SU-DHL-6 (cell line): ENCODE data around the gene SMARCC2.

Experiments
- H2AFZ ChIP-seq: fragments of 200-600 bp; sonication (generic); 2 replicates; pipeline ENCODE4 v1.6.1; 2014; ENCODE audit warnings: low read depth, mild to moderate bottlenecking, moderate library complexity, mixed read lengths, antibody characterized with exemption, low read length; ENCODE audit not compliant: severe bottlenecking
- H3F3A ChIP-seq: fragments of 200-600 bp; shearing (Covaris generic); 2 replicates; pipeline ENCODE4 v1.6.0; 2016; ENCODE audit warnings: antibody characterized with exemption, mild to moderate bottlenecking; ENCODE audit not compliant: insufficient read depth
- H3K27ac ChIP-seq: fragments of 200-600 bp; sonication (generic); 2 replicates; pipeline ENCODE4 v1.5.1; 2016; ENCODE audit warnings: low read depth, mild to moderate bottlenecking, low read length, moderate library complexity, mixed read lengths
- H3K27me3 ChIP-seq: fragments of 200-600 bp; sonication (generic), shearing (Covaris generic); 2 replicates; pipeline ENCODE4 v1.6.0; 2014; ENCODE audit warnings: mild to moderate bottlenecking, low read length
- H3K36me3 ChIP-seq: fragments of 200-600 bp; sonication (generic); 2 replicates; pipeline ENCODE4 v1.6.1; 2014; ENCODE audit warnings: mild to moderate bottlenecking, low read length, mixed read lengths
- H3K4me2 ChIP-seq: fragments of 300-600, 200-600 bp; shearing (Covaris generic), sonication (generic); 2 replicates; pipeline ENCODE4 v1.6.0; 2014; ENCODE audit warnings: low read length, low read depth, mild to moderate bottlenecking; ENCODE audit not compliant: poor library complexity, severe bottlenecking
- H3K4me3 ChIP-seq: fragments of 200-600 bp; sonication (generic); 2 replicates; pipeline ENCODE4 v1.5.1; 2014; ENCODE audit warnings: antibody characterized with exemption, low read length, mild to moderate bottlenecking, mixed read lengths; ENCODE audit not compliant: insufficient read depth, poor library complexity, severe bottlenecking
- H3K79me2 ChIP-seq: fragments of 200-600 bp; sonication (generic); 2 replicates; pipeline ENCODE4 v1.6.1; 2014; ENCODE audit warnings: mild to moderate bottlenecking, low read length, moderate library complexity; ENCODE audit not compliant: insufficient read depth
- H3K9ac ChIP-seq: fragments of 200-600 bp; sonication (generic); 2 replicates; pipeline ENCODE4 v1.7.0; 2014; ENCODE audit warnings: mild to moderate bottlenecking, low read length
- H3K9me2 ChIP-seq: fragments of 200-600 bp; sonication (generic); replicated peaks from 2 replicates; pipeline ENCODE4 v1.6.1; 2014; ENCODE audit warnings: low read length; ENCODE audit not compliant: insufficient read depth
- H3K9me3 ChIP-seq: fragments of 200-600 bp; sonication (generic); 2 replicates; pipeline ENCODE4 v1.6.1; 2014; ENCODE audit warnings: low read length, mixed read lengths; ENCODE audit not compliant: insufficient read depth
- H4K20me1 ChIP-seq: fragments of 200-600 bp; sonication (generic); 2 replicates; pipeline ENCODE4 v1.6.1; 2014; ENCODE audit warnings: low read depth, mild to moderate bottlenecking, antibody characterized with exemption, low read length, moderate library complexity, mixed read lengths
- CTCF ChIP-seq: fragments of 200-600 bp; sonication (generic); IDR thresholded peaks from one replicate; pipeline ENCODE4 v1.5.1; 2017; ENCODE audit warnings: antibody characterized with exemption, mild to moderate bottlenecking, low read length, moderate library complexity; ENCODE audit not compliant: insufficient read depth, poor library complexity, severe bottlenecking
- EZH2phosphoT487 ChIP-seq: fragments of 200-600 bp; sonication (generic), shearing (Covaris generic); conservative IDR thresholded peaks from 2 replicates; pipeline ENCODE4 v1.6.1; 2018; ENCODE audit warnings: mild to moderate bottlenecking, antibody characterized with exemption, low read length, moderate library complexity, mixed read lengths

SMARCC2 gene

DNA sequence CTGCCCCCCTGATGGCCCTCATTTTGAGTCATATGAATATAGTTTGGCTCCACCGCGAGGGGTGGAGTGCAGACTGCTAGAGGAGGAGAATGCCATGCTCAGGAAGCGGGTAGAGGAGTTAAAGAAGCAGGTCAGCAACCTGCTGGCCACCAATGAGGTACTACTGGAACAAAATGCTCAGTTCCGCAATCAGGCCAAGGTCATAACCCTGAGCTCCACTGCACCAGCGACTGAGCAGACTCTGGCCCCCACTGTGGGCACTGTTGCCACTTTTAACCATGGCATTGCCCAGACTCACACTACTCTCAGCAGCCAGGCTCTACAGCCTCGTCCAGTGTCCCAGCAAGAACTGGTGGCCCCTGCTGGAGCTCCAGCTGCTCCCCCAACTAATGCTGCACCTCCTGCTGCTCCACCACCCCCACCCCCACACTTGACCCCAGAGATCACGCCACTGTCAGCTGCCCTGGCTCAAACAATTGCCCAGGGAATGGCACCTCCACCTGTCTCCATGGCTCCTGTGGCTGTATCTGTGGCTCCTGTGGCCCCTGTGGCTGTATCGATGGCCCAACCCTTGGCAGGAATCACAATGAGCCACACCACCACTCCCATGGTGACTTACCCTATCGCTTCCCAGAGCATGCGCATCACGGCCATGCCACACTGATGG, 67.9 kb downstream of the SMARCC2 start:
- Histone ChIP-seq H3K9ac (no peak overlapping the region), H4K20me1 (no peaks in the 10 kb centered on the region), H3K27ac (no peak overlapping the region), H3K4me2 (no peak overlapping the region), H3K9me2 (no peaks in the 10 kb centered on the region), H3K4me3 (no peak overlapping the region), H3F3A (peaks cover 31% of the 10 kb centered on the region), H2AFZ (no peak overlapping the region), H3K36me3 (peaks cover 5% of the 10 kb centered on the region; the same call in 1 of the 2 replicates), H3K27me3 (no peaks in the 10 kb centered on the region), H3K79me2 (peaks cover 21% of the 10 kb centered on the region), H3K9me3 (no peaks in the 10 kb centered on the region)
- TF ChIP-seq CTCF (no peak), EZH2phosphoT487 (no peak)

GRCh38 chr12:56120158-56120846, 69.0 kb downstream of the SMARCC2 start:
- no peaks in the 10 kb centered on the region for H3K9me2 ChIP-seq
- H3K4me2 ChIP-seq, result peak overlapping the region; percentile 82
- H3K27me3 ChIP-seq, result no peaks in the 10 kb centered on the region
- H3F3A ChIP-seq, result peaks cover 39% of the 10 kb centered on the region
- peak overlapping the region; percentile 64; the same call in 1 of the 2 replicates for H3K9ac ChIP-seq
- TF ChIP-seq EZH2phosphoT487 (no peak), CTCF (no peak)
- no peak overlapping the region for H3K4me3 ChIP-seq
- H3K79me2 ChIP-seq, result peaks cover 21% of the 10 kb centered on the region
- H2AFZ ChIP-seq, result no peak overlapping the region
- no peaks in the 10 kb centered on the region for H4K20me1 ChIP-seq
- no peak overlapping the region for H3K27ac ChIP-seq
- H3K9me3 ChIP-seq, result no peaks in the 10 kb centered on the region
- peaks cover 5% of the 10 kb centered on the region; the same call in 1 of the 2 replicates for H3K36me3 ChIP-seq

GRCh38 chr12:56119361-56119796, 69.9 kb downstream of the SMARCC2 start:
- Histone ChIP-seq H3K4me2 (peak overlapping the region; percentile 82), H3K27ac (peak overlapping the region; percentile 62), H4K20me1 (no peaks in the 10 kb centered on the region), H3K9me3 (no peaks in the 10 kb centered on the region), H2AFZ (no peak overlapping the region), H3K4me3 (peak overlapping the region; percentile 57), H3K27me3 (no peaks in the 10 kb centered on the region), H3K9ac (peak overlapping the region; percentile 64), H3K79me2 (peaks cover 21% of the 10 kb centered on the region), H3F3A (peaks cover 41% of the 10 kb centered on the region), H3K36me3 (peaks cover 5% of the 10 kb centered on the region; the same call in 1 of the 2 replicates), H3K9me2 (no peaks in the 10 kb centered on the region)
- no peak for TF ChIP-seq EZH2phosphoT487
- peak; percentile 77 for TF ChIP-seq CTCF
